ENCODE measurements around the gene PI4K2A.

DNA sequence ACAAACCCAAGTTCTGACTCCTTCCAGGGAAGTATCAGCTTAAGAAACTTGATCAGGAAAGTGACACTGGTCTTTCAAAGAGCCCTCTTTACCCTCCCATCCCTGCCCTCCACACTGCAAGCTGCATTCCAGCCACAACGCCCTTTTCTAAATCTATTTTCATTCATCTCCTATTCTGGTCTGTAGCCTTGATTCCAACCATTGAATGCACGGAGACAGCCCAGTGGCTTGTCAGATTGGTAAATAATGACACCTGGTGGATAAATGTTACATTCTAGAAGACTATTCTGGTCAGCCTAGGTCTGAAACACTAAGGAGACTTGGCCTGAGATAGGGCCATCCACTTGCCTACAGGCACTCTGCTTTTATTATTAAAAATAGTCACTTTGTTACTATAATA is 28.1 kb upstream of the PI4K2A start:
- TF ChIP-seq POLR2A (IDR thresholded peaks at IDR 0.05) (no peak), POLR2AphosphoS5 (IDR thresholded peaks at IDR 0.05; ENCODE audit: insufficient read depth in 1 of 2, low read depth in 1 of 2) (peak in 1 of 2 donors; percentile 64)
- TF ChIP-seq, protein P1, sequence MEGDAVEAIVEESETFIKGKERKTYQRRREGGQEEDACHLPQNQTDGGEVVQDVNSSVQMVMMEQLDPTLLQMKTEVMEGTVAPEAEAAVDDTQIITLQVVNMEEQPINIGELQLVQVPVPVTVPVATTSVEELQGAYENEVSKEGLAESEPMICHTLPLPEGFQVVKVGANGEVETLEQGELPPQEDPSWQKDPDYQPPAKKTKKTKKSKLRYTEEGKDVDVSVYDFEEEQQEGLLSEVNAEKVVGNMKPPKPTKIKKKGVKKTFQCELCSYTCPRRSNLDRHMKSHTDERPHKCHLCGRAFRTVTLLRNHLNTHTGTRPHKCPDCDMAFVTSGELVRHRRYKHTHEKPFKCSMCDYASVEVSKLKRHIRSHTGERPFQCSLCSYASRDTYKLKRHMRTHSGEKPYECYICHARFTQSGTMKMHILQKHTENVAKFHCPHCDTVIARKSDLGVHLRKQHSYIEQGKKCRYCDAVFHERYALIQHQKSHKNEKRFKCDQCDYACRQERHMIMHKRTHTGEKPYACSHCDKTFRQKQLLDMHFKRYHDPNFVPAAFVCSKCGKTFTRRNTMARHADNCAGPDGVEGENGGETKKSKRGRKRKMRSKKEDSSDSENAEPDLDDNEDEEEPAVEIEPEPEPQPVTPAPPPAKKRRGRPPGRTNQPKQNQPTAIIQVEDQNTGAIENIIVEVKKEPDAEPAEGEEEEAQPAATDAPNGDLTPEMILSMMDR (IDR thresholded peaks at IDR 0.05) = peak in 2 of 3 experiments; percentile 47 to 52
